ENCODE data around the gene FBXO45.
A peak's percentile ranks its signal among the peaks of the same experiment; 100 is the strongest.
"Not testable (repeated sequence)": the region's sequence is repeated elsewhere in the genome, so short reads cannot be mapped to it uniquely, and the experiment has no call there.

Gene FBXO45

GRCh38 chr3:196568246-196569002, at the start of gene FBXO45, which contains the start of gene WDR53:
TSS of gene FBXO45 (plus strand) at chr3:196568660. CDS start at chr3:196568985, 325 bp downstream.
TSS of gene WDR53 (minus strand) at chr3:196568554. CDS start at chr3:196561475, 7,079 bp downstream.
- DNase-seq, result peak; percentile 86 to 93 (median 90)

- DNase-seq, result peak in 1 of 4 experiments; percentile 30
These were observed 49.3 kb upstream of the FBXO45 start for GRCh38 chr3:196518966-196519717.

- no peak for DNase-seq
These were observed 48.8 kb upstream of the FBXO45 start for GRCh38 chr3:196519718-196520082.

GRCh38 chr3:196521291-196521690, 47.2 kb upstream of the FBXO45 start:
- DNase-seq, result not testable (repeated sequence)

- no peak for DNase-seq
These were observed 44.6 kb upstream of the FBXO45 start for GRCh38 chr3:196523841-196524240.

GRCh38 chr3:196524527-196524926, 43.9 kb upstream of the FBXO45 start:
- DNase-seq, result no peak

- DNase-seq, result no peak
These were observed 43.3 kb upstream of the FBXO45 start for GRCh38 chr3:196525141-196525540.

- DNase-seq, result peak; percentile 62 to 79 (median 68)
These were observed 39.7 kb upstream of the FBXO45 start for GRCh38 chr3:196528639-196529233.

- DNase-seq, result no peak
These were observed 37.0 kb upstream of the FBXO45 start for GRCh38 chr3:196531418-196531817.

GRCh38 chr3:196533260-196533681, 35.2 kb upstream of the FBXO45 start:
- DNase-seq, result no peak

GRCh38 chr3:196537319-196537984, 31.0 kb upstream of the FBXO45 start:
- DNase-seq, result peak in 3 of 4 experiments; percentile 14 to 47 (median 44)

- DNase-seq, result no peak
These were observed 26.6 kb upstream of the FBXO45 start for GRCh38 chr3:196541684-196542445.

GRCh38 chr3:196544491-196544992, 23.9 kb upstream of the FBXO45 start:
- DNase-seq, result no peak

GRCh38 chr3:196546537-196546936, 21.9 kb upstream of the FBXO45 start:
- no peak for DNase-seq

GRCh38 chr3:196547067-196547466, 21.4 kb upstream of the FBXO45 start:
- no peak for DNase-seq

- not testable (repeated sequence) for DNase-seq
These were observed 19.1 kb upstream of the FBXO45 start for GRCh38 chr3:196549312-196549711.

- DNase-seq, result not testable (repeated sequence)
These were observed 18.3 kb upstream of the FBXO45 start for GRCh38 chr3:196550172-196550571.

GRCh38 chr3:196552253-196552652, 16.2 kb upstream of the FBXO45 start:
- no peak for DNase-seq

GRCh38 chr3:196553551-196553950, 14.9 kb upstream of the FBXO45 start:
- no peak for DNase-seq

GRCh38 chr3:196554205-196554604, 14.3 kb upstream of the FBXO45 start:
- no peak for DNase-seq

- DNase-seq, result no peak
These were observed 13.2 kb upstream of the FBXO45 start for GRCh38 chr3:196555295-196555694.

GRCh38 chr3:196557236-196557635, 11.2 kb upstream of the FBXO45 start:
- DNase-seq, result no peak

Measured in activated CD4-positive, CD25-positive, alpha-beta regulatory T cell (primary cell).